B cell (primary cell): ENCODE measurements around the gene ITPKC. TPM values are rescaled to one million over a fixed set of nuclear protein-coding genes. Genes with fewer than 3 reads are reported as not detected.

Source experiments
- ATAC-seq: fragments of 200-7000 bp; cut with Tn5 transposase; one replicate; pipeline ENCODE4 v1.10.0; 2021; ENCODE audit warnings: low read depth, mild to moderate bottlenecking, moderate number of reproducible peaks, moderate library complexity
- CTCF ChIA-PET: fragments of 350-600 bp; sonication (Branson Sonifier 250); formaldehyde crosslinking; loops from one replicate; lab custom pipeline; 2021; ENCODE audit warnings: antibody characterized with exemption, inconsistent platforms; lab: Charles Lee
- POLR2A ChIA-PET: fragments of 350-600 bp; sonication (Branson Sonifier 250); formaldehyde crosslinking; loops from one replicate; lab custom pipeline; 2021; ENCODE audit warnings: antibody characterized with exemption; lab: Charles Lee
- DNase-seq: peaks from one replicate; pipeline ENCODE4 v3.0.0; 2013
- H2AFZ ChIP-seq: 2 replicates; pipeline ENCODE4 v1.6.1; 2012; ENCODE audit warnings: mild to moderate bottlenecking, low read depth, low read length; ENCODE audit not compliant: insufficient read depth, poor library complexity, severe bottlenecking
- H3K27ac ChIP-seq, 2 donors: 1 replicate in 1 of 2; 2 replicates in 1 of 2; pipeline ENCODE4 v1.5.1; 2012 to 2013; ENCODE audit warnings: low read length in 2 of 2, mild to moderate bottlenecking in 2 of 2, moderate library complexity in 1 of 2
- H3K27me3 ChIP-seq, 4 experiments: fragments of 200-600 bp in 1 of 4; sonication (generic) in 1 of 4; replicated peaks in 1 of 4; 1 replicate in 2 of 4; 2 replicates in 2 of 4; pipeline versions ENCODE4 v1.6.1 to v1.7.0; 2013 to 2016; ENCODE audit warnings: low read length in 3 of 4, mild to moderate bottlenecking in 2 of 4, mixed read lengths in 1 of 4, moderate library complexity in 1 of 4; ENCODE audit not compliant: insufficient read depth in 4 of 4, control insufficient read depth in 3 of 4; ENCODE audit errors: control extremely low read depth in 1 of 4
- H3K36me3 ChIP-seq, 2 experiments: replicated peaks in 1 of 2; 1 replicate in 1 of 2; 2 replicates in 1 of 2; pipeline versions ENCODE4 v1.6.1 to v1.7.1; 2013; ENCODE audit warnings: low read length in 1 of 2; ENCODE audit not compliant: insufficient read depth in 2 of 2, control insufficient read depth in 1 of 2; ENCODE audit errors: control extremely low read depth in 1 of 2, extremely low read depth in 1 of 2
- H3K4me1 ChIP-seq, 2 donors: fragments of 200-600 bp in 1 of 2; sonication (generic) in 1 of 2; 1 replicate in 1 of 2; 2 replicates in 1 of 2; pipeline versions ENCODE4 v1.5.1 to v1.6.1; 2013 to 2017; ENCODE audit warnings: low read length in 2 of 2; ENCODE audit not compliant: control insufficient read depth in 2 of 2, insufficient read depth in 2 of 2
- H3K4me2 ChIP-seq: replicated peaks from 2 replicates; pipeline ENCODE3; 2012; ENCODE audit warnings: mild to moderate bottlenecking, low read depth, low read length; ENCODE audit not compliant: poor library complexity, severe bottlenecking
- H3K4me3 ChIP-seq, 5 experiments: fragments of 200-600 bp in 1 of 5; sonication (generic) in 1 of 5; 1 replicate in 3 of 5; 2 replicates in 2 of 5; pipeline versions ENCODE4 v1.5.1 to v1.7.0; 2011 to 2016; ENCODE audit warnings: low read length in 4 of 5, mild to moderate bottlenecking in 4 of 5, low read depth in 2 of 5, control low read depth in 1 of 5, moderate library complexity in 1 of 5; ENCODE audit not compliant: insufficient read depth in 1 of 5; ENCODE audit errors: control extremely low read depth in 1 of 5, extremely low read depth in 1 of 5
- H3K79me2 ChIP-seq: fragments of 200-600 bp; sonication (generic); one replicate; pipeline ENCODE4 v1.6.0; 2016; ENCODE audit warnings: low read length; ENCODE audit not compliant: control insufficient read depth, insufficient read depth
- H3K9ac ChIP-seq: fragments of 200-600 bp; sonication (generic); 2 replicates; pipeline ENCODE4 v1.6.1; 2017; ENCODE audit warnings: mild to moderate bottlenecking, low read length, moderate library complexity
- H3K9me3 ChIP-seq, 3 donors: one replicate each; pipeline versions ENCODE4 v1.6.1 to v1.7.1; 2013; ENCODE audit warnings: low read length in 2 of 3; ENCODE audit not compliant: control insufficient read depth in 2 of 3, insufficient read depth in 1 of 3; ENCODE audit errors: control extremely low read depth in 1 of 3
- H4K20me1 ChIP-seq: 2 replicates; pipeline ENCODE4 v1.6.0; 2012; ENCODE audit warnings: mild to moderate bottlenecking, low read length; ENCODE audit not compliant: insufficient read depth, control insufficient read depth, poor library complexity, severe bottlenecking
- H3K27ac Mint-ChIP-seq: one replicate; pipeline ENCODE4 v1.8.0; 2021; ENCODE audit warnings: mixed read lengths
- H3K27me3 Mint-ChIP-seq: one replicate; pipeline ENCODE4 v1.8.0; 2021; ENCODE audit warnings: mixed read lengths
- H3K4me1 Mint-ChIP-seq: one replicate; pipeline ENCODE4 v1.8.0; 2021; ENCODE audit warnings: mixed read lengths
- H3K4me3 Mint-ChIP-seq: one replicate; pipeline ENCODE4 v1.8.0; 2021; ENCODE audit warnings: mixed read lengths
- H3K9me3 Mint-ChIP-seq: one replicate; pipeline ENCODE4 v1.8.0; 2022; ENCODE audit warnings: mixed read lengths; ENCODE audit not compliant: insufficient read depth
- CTCF ChIP-seq: fragments of 200-600 bp; IDR thresholded peaks from one replicate; pipeline ENCODE4 v1.8.0; 2022; ENCODE audit warnings: antibody characterized with exemption, mild to moderate bottlenecking
- EZH2 ChIP-seq: IDR thresholded peaks from 2 replicates; pipeline ENCODE4 v1.6.1; 2012; ENCODE audit warnings: borderline replicate concordance, low read depth, mild to moderate bottlenecking, moderate library complexity, low read length; ENCODE audit not compliant: insufficient read depth, poor library complexity, severe bottlenecking
- WGBS: methylation state at CpG from one replicate; pipeline ENCODE4 v1.1.5; 2013; ENCODE audit warnings: missing lambda C conversion rate; ENCODE audit not compliant: insufficient coverage; 5-methylcytosine and 5-hydroxymethylcytosine counted together
- intact Hi-C: fragments of 100-400 bp; cut with micrococcal nuclease; formaldehyde crosslinking; loops from one replicate; pipeline ENCODE4 v1.10.0; 2022
- polyA plus RNA-seq: library from polyadenylated mRNA; depleted of rRNA; stranded (reverse); fragments of >200 nt; gene quantifications from 2 replicates; pipeline ENCODE4 v1.2.3, GENCODE V29; 2012
- total RNA-seq, 2 donors: library from RNA; stranded (reverse); fragments of 120-200 nt in 1 of 2; gene quantifications; 1 replicate in 1 of 2; 2 replicates in 1 of 2; pipeline versions ENCODE4 v1.2.3 to v1.2.4, GENCODE V29; 2013 to 2022

The ITPKC gene
- total and polyA plus RNA-seq, 2 donors (not counting 1 experiment from before 2014, with no cell fraction given), result 8.7 to 16.0 TPM

- no peak overlapping the region for H3K27ac Mint-ChIP-seq
- TF ChIP-seq CTCF (no peak), EZH2 (no peak)
- Histone ChIP-seq H3K79me2 (peaks cover 42% of the 10 kb centered on the region), H3K4me1 (no peaks in the 10 kb centered on the region), H4K20me1 (peaks cover 63% of the 10 kb centered on the region), H3K27me3 (no peaks in the 10 kb centered on the region), H3K4me3 (no peak overlapping the region), H3K4me2 (no peak overlapping the region), H3K36me3 (peaks cover 20 to 81% of the 10 kb centered on the region in 2 experiments), H3K9me3 (no peaks in the 10 kb centered on the region), H3K9ac (no peak overlapping the region), H2AFZ (no peak overlapping the region), H3K27ac (no peak overlapping the region)
- ChIA-PET CTCF (no interaction called here), POLR2A (interaction anchor here (0.9 kb wide), 1 partner anchor 10 kb away, joined by 5 read pairs; no protein-coding TSS in a partner anchor)
- intact Hi-C loops, result no loop called here
- 94% methylated on average over 11 of the region's 17 CpGs for WGBS
- no peak overlapping the region for H3K4me3 Mint-ChIP-seq
- no peak for DNase-seq
- no peaks in the 10 kb centered on the region for H3K9me3 Mint-ChIP-seq
- no peaks in the 10 kb centered on the region for H3K27me3 Mint-ChIP-seq
- ATAC-seq, result no peak
- peaks cover 9% of the 10 kb centered on the region for H3K4me1 Mint-ChIP-seq
Measured at GRCh38 chr19:40762754-40763470, 46.0 kb downstream of the ITPKC start.

GRCh38 chr19:40763526-40763925, 46.6 kb downstream of the ITPKC start:
- Histone ChIP-seq H4K20me1 (peaks cover 57% of the 10 kb centered on the region), H3K9me3 (no peaks in the 10 kb centered on the region), H3K79me2 (peaks cover 37% of the 10 kb centered on the region), H3K27me3 (no peaks in the 10 kb centered on the region), H3K4me3 (no peak overlapping the region), H3K36me3 (peaks cover 15 to 76% of the 10 kb centered on the region in 2 experiments), H3K4me1 (no peaks in the 10 kb centered on the region), H3K4me2 (no peak overlapping the region), H2AFZ (no peak overlapping the region), H3K27ac (no peak overlapping the region), H3K9ac (no peak overlapping the region)
- H3K4me1 Mint-ChIP-seq, result peaks cover 7% of the 10 kb centered on the region
- H3K27ac Mint-ChIP-seq, result no peak overlapping the region
- ChIA-PET CTCF (interaction anchor here (0.5 kb wide), 1 partner anchor 41 kb away, joined by 3 read pairs; no protein-coding TSS in a partner anchor), POLR2A (no interaction called here)
- 97% methylated on average over 4 of the region's 7 CpGs for WGBS
- H3K27me3 Mint-ChIP-seq, result no peaks in the 10 kb centered on the region
- TF ChIP-seq CTCF, result no peak
- TF ChIP-seq EZH2, result no peak
- ATAC-seq, result no peak
- intact Hi-C loops, result no loop called here
- no peak for DNase-seq
- H3K4me3 Mint-ChIP-seq, result no peak overlapping the region
- H3K9me3 Mint-ChIP-seq, result no peaks in the 10 kb centered on the region
